HG03442 (cell line): ENCODE data around the gene HLA-DPA1.
"Not testable (repeated sequence)": the region's sequence is repeated elsewhere in the genome, so short reads cannot be mapped to it uniquely, and the experiment has no call there.

ENCODE experiments used
- ATAC-seq: cut with Tn5 transposase; IDR thresholded peaks from one replicate; pipeline ENCODE4 v1.9.1; 2021; ENCODE audit warnings: mild to moderate bottlenecking, moderate library complexity; ENCODE audit not compliant: unreplicated experiment

The HLA-DPA1 gene

GRCh38 chr6:33065312-33065711 lies 8.1 kb downstream of the HLA-DPA1 start:
- no peak for ATAC-seq

GRCh38 chr6:33064723-33065122 lies 8.7 kb downstream of the HLA-DPA1 start:
- ATAC-seq = no peak

- not testable (repeated sequence) for ATAC-seq
Measured at GRCh38 chr6:33063435-33063834, 10.0 kb downstream of the HLA-DPA1 start.

- ATAC-seq = no peak
Measured at GRCh38 chr6:33061987-33062386, 11.5 kb downstream of the HLA-DPA1 start.

GRCh38 chr6:33057222-33058150 lies 16.0 kb downstream of the HLA-DPA1 start:
- no peak for ATAC-seq

- no peak for ATAC-seq
Measured at GRCh38 chr6:33053230-33053629, 20.2 kb downstream of the HLA-DPA1 start.

- no peak for ATAC-seq
Measured at GRCh38 chr6:33052627-33053026, 20.8 kb downstream of the HLA-DPA1 start.

- ATAC-seq = no peak
Measured at GRCh38 chr6:33050014-33050810, 23.2 kb downstream of the HLA-DPA1 start.

GRCh38 chr6:33049323-33050013 lies 24.0 kb downstream of the HLA-DPA1 start:
- no peak for ATAC-seq

- no peak for ATAC-seq
Measured at GRCh38 chr6:33040157-33040556, 33.3 kb downstream of the HLA-DPA1 start.

GRCh38 chr6:33036535-33036934 lies 36.9 kb downstream of the HLA-DPA1 start:
- no peak for ATAC-seq

GRCh38 chr6:33034554-33034953 lies 38.9 kb downstream of the HLA-DPA1 start:
- no peak for ATAC-seq

- no peak for ATAC-seq
Measured at GRCh38 chr6:33030245-33030644, 43.2 kb downstream of the HLA-DPA1 start.

GRCh38 chr6:33029328-33030184 lies 43.9 kb downstream of the HLA-DPA1 start:
- ATAC-seq = peak; percentile 63

- no peak for ATAC-seq
Measured at GRCh38 chr6:33028220-33028849, 45.1 kb downstream of the HLA-DPA1 start.

- no peak for ATAC-seq
Measured at GRCh38 chr6:33024521-33024920, 48.9 kb downstream of the HLA-DPA1 start.

GRCh38 chr6:33023536-33023935 lies 49.9 kb downstream of the HLA-DPA1 start:
- no peak for ATAC-seq

- ATAC-seq = no peak
Measured at GRCh38 chr6:33021917-33022316, 51.5 kb downstream of the HLA-DPA1 start.

- ATAC-seq = no peak
Measured at GRCh38 chr6:33019372-33019771, 54.1 kb downstream of the HLA-DPA1 start.

GRCh38 chr6:33018904-33019303 lies 54.5 kb downstream of the HLA-DPA1 start:
- no peak for ATAC-seq
